GM15510 (cell line): ENCODE measurements around the gene NANOG.
"Not testable (repeated sequence)": the region's sequence is repeated elsewhere in the genome, so short reads cannot be mapped to it uniquely, and the experiment has no call there.

Source experiments
- POLR2A ChIP-seq: IDR thresholded peaks from 3 replicates; pipeline ENCODE4 v1.6.1; 2011; ENCODE audit warnings: borderline replicate concordance; ENCODE audit not compliant: insufficient read length; ENCODE audit errors: extremely low read depth

Gene NANOG

DNA sequence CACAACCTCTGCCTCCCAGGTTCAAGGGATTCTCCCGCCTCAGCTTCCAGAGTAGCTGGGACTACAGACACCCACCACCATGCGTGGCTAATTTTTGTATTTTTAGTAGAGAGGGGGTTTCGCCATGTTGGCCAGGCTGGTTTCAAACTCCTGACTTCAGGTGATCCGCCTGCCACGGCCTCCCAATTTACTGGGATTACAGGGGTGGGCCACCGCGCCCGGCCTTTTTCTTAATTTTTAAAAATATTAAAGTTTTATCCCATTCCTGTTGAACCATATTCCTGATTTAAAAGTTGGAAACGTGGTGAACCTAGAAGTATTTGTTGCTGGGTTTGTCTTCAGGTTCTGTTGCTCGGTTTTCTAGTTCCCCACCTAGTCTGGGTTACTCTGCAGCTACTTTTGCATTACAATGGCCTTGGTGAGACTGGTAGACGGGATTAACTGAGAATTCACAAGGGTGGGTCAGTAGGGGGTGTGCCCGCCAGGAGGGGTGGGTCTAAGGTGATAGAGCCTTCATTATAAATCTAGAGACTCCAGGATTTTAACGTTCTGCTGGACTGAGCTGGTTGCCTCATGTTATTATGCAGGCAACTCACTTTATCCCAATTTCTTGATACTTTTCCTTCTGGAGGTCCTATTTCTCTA, at the start of gene NANOG:
TSS of gene NANOG (plus strand) at position 519 of the 645 bp plus-strand sequence. CDS start 213 bp downstream, outside the sequence.
- not testable (repeated sequence) for TF ChIP-seq POLR2A

DNA sequence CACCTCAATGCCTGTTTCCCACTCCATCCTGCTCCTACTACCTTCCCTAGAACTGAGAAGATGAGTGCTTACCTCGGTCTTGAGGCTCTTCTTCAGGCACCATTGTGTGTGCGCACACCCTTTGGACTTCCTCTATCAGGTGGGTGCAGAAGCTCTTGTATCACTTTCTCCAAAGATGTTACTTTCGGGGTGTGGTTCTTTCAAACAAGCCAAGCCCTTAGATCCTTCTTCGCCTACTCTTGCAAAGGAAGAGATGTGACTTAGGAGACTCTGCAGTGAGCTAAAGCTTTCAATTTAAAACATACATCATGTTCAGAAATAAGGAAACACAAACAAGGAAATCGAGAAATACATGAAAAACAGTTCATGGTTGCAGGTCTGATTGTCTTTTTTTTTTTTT, 42.0 kb upstream of the NANOG start, which contains the start of gene CLEC4C:
TSS of gene CLEC4C (minus strand) at position 130 of the 400 bp plus-strand sequence. CDS start at position 103, 27 bp downstream.
- TF ChIP-seq POLR2A: no peak

DNA sequence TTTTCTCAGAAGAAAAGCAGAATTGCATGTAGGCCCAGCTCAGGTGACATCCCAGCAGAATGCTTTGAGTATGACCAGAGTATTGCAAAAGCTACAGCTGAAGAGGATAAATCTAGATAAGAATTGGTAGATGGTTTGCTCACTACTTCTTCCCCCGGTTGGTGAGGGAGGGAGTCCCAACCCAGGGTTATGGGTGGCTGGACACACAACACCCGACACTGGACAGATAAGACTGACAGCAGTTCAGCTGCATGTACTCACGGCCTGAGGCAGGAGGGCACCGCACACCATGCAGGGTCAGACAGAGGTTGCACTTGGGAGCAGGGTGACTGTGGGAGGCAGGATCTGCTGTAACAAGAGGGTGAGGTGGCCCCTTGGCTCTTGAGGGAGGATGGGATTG, 40.4 kb upstream of the NANOG start:
- no peak for TF ChIP-seq POLR2A

DNA sequence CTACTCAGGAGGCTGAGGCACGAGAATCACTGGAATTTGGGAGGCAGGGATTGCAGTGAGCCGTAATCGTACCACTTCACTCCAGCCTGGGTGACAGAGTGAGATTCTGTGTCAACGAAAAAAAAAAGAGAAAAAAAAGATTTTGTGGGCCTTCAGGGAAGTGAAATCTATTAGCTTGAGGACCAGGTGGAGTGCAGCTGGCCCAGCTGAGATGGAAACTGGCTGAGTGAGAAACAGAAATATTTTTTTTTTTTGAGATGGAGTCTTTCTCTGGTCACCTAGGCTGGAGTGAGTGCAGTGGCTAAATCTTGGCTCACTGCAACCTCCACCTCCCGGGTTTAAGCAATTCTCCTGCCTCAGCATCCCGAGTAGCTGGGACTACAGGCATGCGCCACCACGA, 39.8 kb upstream of the NANOG start:
- TF ChIP-seq POLR2A: no peak

DNA sequence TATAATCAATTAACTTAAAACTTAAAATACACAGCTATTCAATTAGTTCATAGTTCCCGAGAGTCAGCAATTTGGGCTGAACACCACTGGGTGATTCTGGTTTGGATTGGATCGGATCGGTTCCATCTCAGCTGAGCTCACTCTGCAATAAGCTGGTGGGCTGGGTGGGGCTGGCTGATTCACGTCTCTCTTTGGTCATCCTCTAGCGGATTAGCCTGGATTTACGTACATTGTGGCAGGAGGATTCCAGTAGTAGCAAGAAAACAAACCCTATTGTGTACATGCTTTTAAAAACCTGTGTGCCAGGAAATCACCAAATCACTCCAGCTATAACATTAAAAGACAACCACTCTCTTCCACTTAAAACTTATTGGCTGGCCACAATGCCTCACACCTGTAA, 38.9 kb upstream of the NANOG start:
- TF ChIP-seq POLR2A: no peak

DNA sequence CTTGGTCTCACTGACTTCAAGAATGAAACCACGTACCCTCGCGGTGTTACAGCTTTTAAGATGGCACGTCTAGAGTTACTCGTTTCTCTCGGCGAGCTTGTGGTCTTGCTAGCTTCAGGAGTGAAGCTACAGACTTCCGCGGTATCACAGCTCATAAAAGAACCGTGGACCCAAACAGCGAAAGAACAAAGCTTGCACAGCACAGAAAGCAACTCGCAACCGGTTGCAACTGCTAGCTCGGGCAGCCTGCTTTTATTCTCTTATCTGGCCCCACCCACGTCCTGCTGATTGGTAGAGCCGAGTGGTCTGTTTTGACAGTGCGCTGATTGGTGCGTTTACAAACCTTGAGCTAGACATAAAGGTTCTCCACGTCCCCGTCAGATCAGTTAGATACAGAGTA, 37.8 kb upstream of the NANOG start:
- no peak for TF ChIP-seq POLR2A

DNA sequence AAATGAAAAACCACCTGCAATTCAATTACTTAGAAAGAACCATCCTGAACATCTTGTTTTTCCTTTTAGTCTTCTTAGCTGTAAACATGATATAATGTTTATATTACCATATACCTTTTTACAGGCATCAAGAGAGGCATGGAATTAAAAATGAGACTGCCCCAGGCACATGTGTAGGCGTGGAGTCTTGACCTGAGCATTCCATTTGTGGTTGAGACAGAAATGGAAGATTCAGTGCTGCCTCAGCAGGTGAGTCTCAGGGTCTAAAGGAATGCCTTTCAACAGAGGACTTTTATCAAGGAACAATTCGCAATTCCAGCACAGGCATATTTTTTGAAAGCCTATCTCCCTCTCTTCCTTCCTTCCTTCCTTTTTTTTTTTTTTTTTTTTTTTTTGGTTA, 32.2 kb upstream of the NANOG start:
- no peak for TF ChIP-seq POLR2A

DNA sequence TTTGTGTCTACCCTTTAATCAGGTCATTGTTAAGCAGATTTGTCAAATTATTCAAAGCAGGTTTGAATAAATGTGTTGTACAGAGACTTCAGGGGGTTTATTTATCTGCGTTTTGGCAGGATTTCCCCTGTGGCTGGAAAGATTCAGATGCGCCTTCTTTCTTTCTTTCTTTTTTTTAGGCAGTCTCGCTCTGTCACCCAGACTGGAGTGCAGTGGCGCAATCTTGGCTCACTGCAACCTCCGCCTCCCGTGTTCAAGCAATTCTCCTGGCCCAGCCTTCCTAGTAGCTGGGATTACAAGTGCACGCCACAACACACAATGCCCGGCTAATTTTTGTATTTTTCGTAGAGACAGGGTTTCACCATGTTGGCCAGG, 30.4 kb upstream of the NANOG start:
- no peak for TF ChIP-seq POLR2A

DNA sequence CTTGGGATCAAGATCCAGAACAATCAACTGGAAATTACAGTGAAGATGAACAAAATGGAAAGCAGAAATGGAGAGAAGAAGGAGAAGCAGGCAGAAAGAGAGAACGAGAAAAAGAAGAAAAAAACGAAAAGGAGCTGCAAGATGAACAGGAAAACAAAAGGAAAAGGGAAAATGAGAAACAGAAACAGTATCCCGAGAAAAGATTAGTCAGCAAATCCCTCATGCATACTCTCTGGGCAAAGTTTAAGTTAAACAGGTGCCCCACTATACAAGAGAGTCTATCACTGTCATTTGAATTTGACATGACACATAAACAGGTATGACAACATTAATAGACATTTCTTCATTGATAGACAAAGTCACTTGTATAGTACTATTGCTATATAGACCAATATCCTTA, 19.2 kb upstream of the NANOG start:
- TF ChIP-seq POLR2A: no peak

DNA sequence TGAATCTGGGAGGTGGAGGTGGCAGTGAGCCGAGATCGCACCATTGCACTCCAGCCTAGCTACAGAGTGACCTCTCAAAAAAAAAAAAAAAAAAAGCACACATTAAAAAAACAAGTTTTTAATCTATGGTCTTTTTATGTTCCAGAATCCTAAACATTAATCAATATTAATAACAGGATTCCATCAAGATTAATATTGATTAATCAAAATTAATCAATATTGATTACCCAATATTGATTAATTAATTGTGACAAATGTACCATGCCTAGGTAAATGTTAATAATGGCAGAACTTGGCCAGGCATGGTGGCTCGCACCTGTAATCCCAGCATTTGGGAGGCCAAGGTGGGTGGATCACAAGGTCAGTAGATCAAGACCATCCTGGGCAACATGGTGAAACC, 7.9 kb upstream of the NANOG start:
- no peak for TF ChIP-seq POLR2A

DNA sequence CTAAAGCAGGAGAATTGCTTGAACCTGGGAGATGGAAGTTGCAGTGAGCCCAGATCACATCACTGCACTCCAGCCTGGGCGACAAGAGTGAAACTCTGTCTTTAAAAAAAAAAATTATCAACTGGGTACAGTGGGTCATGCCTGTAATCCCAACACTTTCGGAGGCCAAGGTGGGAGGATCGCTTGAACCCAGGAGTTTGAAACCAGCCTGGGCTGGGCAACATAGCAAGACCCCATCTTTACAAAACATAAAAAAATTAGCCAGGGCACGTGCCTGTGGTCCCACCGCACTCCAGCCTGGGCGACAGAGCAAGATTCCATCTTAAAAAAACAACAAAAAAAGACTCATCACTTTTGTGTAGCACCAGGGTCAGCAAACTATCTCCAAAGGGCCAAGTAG, 7.1 kb upstream of the NANOG start:
- TF ChIP-seq POLR2A: no peak

DNA sequence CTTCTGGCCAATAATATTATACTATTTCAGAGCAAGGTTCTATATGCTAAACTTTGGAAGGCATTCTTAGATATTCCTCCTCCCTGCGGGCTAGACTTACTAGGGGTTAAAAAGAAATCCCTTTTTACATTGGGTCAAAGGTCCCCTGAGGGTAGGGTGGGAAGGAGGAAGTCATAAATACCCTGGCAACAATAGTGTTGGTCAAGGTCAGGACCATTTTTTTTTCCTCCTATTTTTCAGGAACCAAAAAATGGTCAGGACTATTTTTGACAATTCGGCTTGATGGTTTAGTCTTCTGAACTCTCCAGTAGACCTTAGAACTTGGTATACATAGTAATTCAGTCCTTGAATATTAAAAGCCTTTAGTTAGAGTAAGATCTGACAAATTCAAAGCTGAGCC, 4.5 kb upstream of the NANOG start:
- no peak for TF ChIP-seq POLR2A

DNA sequence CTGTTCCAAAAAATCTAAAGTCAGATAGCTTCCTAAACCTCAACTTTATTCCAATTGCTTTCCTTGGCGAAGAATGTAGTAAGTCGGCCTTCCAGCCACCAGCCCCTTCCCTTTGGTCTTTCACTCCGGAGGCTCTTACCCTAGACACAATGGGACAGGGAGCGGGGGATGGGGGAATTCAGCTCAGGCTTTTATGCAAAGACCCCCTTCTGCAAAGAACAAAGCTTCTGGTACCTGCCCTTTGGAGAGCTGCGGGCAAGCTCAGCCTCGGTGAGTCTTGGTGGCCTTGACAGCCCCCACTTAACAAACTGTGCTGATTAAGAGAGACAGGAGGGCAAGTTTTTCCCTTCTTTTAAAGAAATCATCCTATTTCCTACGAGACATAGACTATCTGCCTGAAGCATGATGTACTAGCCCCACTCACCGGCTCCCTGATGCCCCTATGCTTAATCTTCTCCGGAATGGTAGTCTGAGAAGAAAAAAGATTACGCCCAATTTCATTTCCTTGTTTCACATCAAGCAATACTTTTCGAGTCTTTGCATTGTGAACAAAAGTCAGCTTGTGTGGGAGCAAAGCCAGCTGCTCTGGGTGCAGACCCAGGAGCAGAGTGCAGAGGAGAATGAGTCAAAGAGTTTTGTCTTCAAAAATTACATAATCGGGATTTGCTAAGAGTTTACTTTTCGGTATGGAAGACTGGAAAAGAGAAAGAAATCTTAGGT, 1.5 kb upstream of the NANOG start:
- TF ChIP-seq POLR2A: no peak

DNA sequence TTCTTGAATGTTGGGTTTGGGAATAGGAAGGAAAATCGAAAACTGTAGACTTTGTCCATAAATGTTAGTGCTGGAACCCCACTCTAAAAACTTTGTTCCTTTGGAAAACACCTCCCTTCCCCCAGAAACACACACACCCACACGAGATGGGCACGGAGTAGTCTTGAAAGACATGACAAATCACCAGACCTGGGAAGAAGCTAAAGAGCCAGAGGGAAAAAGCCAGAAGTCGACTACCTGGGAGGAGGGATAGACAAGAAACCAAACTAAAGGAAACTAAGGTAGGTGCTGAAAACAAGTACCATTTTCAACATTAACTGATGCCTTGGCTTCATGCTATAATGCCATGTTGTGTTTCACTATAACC, 925 bp upstream of the NANOG start:
- no peak for TF ChIP-seq POLR2A

DNA sequence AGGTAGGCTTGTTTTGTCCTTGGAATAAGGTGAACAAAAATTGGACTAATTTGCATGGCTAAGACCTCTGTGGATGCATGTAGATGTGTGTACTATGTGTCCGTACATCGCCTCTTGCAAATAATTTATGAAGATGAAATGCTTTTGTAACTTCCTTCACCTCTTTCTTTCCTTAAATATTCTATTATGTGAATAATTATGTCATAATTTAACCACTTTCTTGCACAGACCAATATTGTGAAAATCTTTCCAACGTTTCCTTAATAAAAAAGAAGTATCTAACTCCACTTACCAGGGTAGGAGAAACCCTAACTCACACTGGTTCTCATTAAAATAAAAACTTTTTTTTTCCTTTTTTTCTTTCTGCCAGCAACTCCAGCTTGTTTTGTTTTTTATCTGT, 4.0 kb downstream of the NANOG start:
- no peak for TF ChIP-seq POLR2A

DNA sequence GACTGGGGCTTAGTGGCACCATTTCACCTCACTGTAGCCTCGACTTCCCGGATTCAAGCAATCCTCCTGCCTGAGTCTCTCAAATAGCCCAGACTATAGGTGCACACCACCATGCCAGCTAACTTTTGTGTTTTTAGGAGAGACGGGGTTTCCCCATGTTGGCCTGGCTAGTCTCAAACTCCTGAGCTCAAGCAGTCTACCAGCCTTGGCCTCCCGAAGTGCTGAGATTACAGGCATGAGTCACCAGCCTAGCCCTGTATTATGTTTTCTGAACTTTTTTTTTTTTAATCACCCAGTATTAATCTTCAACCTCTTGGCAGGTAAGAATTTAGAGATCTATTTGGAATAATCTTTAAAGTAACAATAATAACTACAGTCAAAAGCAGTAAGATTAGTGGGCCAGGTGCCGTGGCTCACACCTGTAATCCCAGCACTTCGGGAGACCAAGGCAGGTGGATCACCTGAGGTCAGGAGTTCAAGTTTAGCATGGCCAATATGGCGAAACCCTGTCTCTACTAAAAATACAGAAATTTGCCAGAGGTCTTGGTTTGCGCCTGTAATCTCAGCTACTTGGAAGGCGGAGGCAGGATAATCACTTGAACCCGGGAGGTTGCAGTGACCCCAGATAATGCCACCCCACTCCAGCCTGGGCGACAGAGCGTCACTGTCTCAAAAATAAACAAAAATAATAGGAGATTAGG, 8.6 kb downstream of the NANOG start:
- no peak for TF ChIP-seq POLR2A
